ENCODE data around the gene ABCC2. TPM values are rescaled to one million over a fixed set of nuclear protein-coding genes. Genes with fewer than 3 reads are reported as not detected.

Gene ABCC2
- total and polyA plus RNA-seq, 3 donors from 2014 or later = 0.81 to 4.3 (median 2.7) TPM

- intact Hi-C loops (cut with DNase I; ENCODE audit: low total_unique reads) = no loop called here
- no peak overlapping the region for H3K4me3 ChIP-seq
Measured at GRCh38 chr10:99850021-99850766, 67.8 kb downstream of the ABCC2 start.

GRCh38 chr10:99850767-99851340 is 68.4 kb downstream of the ABCC2 start:
- no peaks in the 10 kb centered on the region for H3K36me3 ChIP-seq (ENCODE audit: low read depth, missing control alignments)
- peaks cover 8% of the 10 kb centered on the region for H3K4me1 ChIP-seq
- no peaks in the 10 kb centered on the region for H3K27me3 ChIP-seq
- no peak for DNase-seq
- H3K9me3 ChIP-seq = no peaks in the 10 kb centered on the region
- WGBS, 2 donors = 82 to 83% methylated on average over 5 of the region's 5 CpGs
- H3K4me3 ChIP-seq = no peak overlapping the region
- no peak overlapping the region for H3K27ac ChIP-seq
- TF ChIP-seq CTCF (IDR thresholded peaks at IDR 0.05) = no peak
- TF ChIP-seq POLR2A (IDR thresholded peaks at IDR 0.05) = no peak
- intact Hi-C loops (cut with DNase I; ENCODE audit: low total_unique reads) = no loop called here

More at GRCh38 chr10:99850021-99850766, 67.8 kb downstream of the ABCC2 start:
- Histone ChIP-seq H3K27ac (no peak overlapping the region), H3K9me3 (no peaks in the 10 kb centered on the region), H3K27me3 (no peaks in the 10 kb centered on the region), H3K4me1 (peaks cover 8% of the 10 kb centered on the region), H3K36me3 (ENCODE audit: low read depth, missing control alignments) (no peaks in the 10 kb centered on the region)
- 81 to 88% methylated on average over 11 of the region's 11 CpGs for WGBS, 2 donors
- no peak for DNase-seq
- TF ChIP-seq CTCF (IDR thresholded peaks at IDR 0.05) (no peak), POLR2A (IDR thresholded peaks at IDR 0.05) (no peak)

- no peak for TF ChIP-seq CTCF (IDR thresholded peaks at IDR 0.05)
- no peak for TF ChIP-seq POLR2A (IDR thresholded peaks at IDR 0.05)
- Histone ChIP-seq H3K27me3 (no peaks in the 10 kb centered on the region), H3K36me3 (ENCODE audit: low read depth, missing control alignments) (no peaks in the 10 kb centered on the region), H3K4me3 (no peak overlapping the region), H3K9me3 (no peaks in the 10 kb centered on the region), H3K4me1 (no peaks in the 10 kb centered on the region), H3K27ac (no peak overlapping the region)
- DNase-seq = no peak
- intact Hi-C loops (cut with DNase I; ENCODE audit: low total_unique reads) = no loop called here
- WGBS, 2 donors = 94% methylated on average over 3 of the region's 3 CpGs
Measured at GRCh38 chr10:99851825-99852224, 69.4 kb downstream of the ABCC2 start.

- 60 to 83% methylated on average over 3 of the region's 3 CpGs for WGBS, 2 donors
- H3K36me3 ChIP-seq (ENCODE audit: low read depth, missing control alignments) = no peaks in the 10 kb centered on the region
- H3K4me1 ChIP-seq = no peaks in the 10 kb centered on the region
- H3K9me3 ChIP-seq = no peaks in the 10 kb centered on the region
- no peak overlapping the region for H3K4me3 ChIP-seq
- H3K27me3 ChIP-seq = no peaks in the 10 kb centered on the region
- DNase-seq = no peak
- no peak for TF ChIP-seq POLR2A (IDR thresholded peaks at IDR 0.05)
- TF ChIP-seq CTCF (IDR thresholded peaks at IDR 0.05) = no peak
- no peak overlapping the region for H3K27ac ChIP-seq
- intact Hi-C loops (cut with DNase I; ENCODE audit: low total_unique reads) = no loop called here
Measured at GRCh38 chr10:99852481-99853213, 70.2 kb downstream of the ABCC2 start.
